ENCODE measurements around the gene STAT5B. TPM values are rescaled to one million over a fixed set of nuclear protein-coding genes. Genes with fewer than 3 reads are reported as not detected.
"Not testable (repeated sequence)": the region's sequence is repeated elsewhere in the genome, so short reads cannot be mapped to it uniquely, and the experiment has no call there.

The STAT5B gene
- 67.9 TPM for total RNA-seq
- long read RNA-seq, full-length matches to known transcripts: 50 of 100 reads
- long read RNA-seq, partial matches to known transcripts: 18 of 100 reads
- long read RNA-seq, other reads (novel, unspliced or antisense): 32 of 100 reads

DNA sequence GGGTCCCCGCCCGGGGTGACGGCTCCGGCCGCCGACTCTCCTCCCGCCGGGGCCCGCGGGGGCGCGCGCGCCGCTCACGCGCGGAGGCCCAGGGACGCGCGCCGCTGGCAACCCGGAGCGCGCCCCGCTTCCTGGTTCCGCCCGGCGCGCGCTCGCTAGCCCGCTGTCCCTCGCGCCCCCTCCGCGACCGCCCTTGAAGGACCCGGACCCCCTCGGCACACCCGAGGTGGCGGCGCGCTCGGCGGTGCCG is at the start of gene STAT5B:
TSS of gene STAT5B (minus strand) at position 33 of the 250 bp plus-strand sequence. CDS start 44,264 bp downstream, outside the sequence.
- Histone ChIP-seq H3K27me3 (ENCODE audit: low read depth) (no peaks in the 10 kb centered on the region), H3K36me3 (no peaks in the 10 kb centered on the region), H3K4me3 (peak within 1 kb of the TSS; percentile 85), H3K9me3 (no peaks in the 10 kb centered on the region), H3K4me1 (peaks cover 45% of the 10 kb centered on the region), H3K27ac (peak within 1 kb of the TSS; percentile 90)
- ATAC-seq (peak; percentile 92 to 94), DNase-seq (peak; percentile 84)
- intact Hi-C loops (cut with DNase I): no loop called here
- TF ChIP-seq CTCF (IDR thresholded peaks at IDR 0.05): no peak

GRCh38 chr17:42325026-42325425 is 48.8 kb upstream of the STAT5B start:
- peaks cover 100% of the 10 kb centered on the region for H3K36me3 ChIP-seq
- peak overlapping the region; percentile 8 for H3K27ac ChIP-seq
- peak; percentile 58 to 66 for ATAC-seq

DNA sequence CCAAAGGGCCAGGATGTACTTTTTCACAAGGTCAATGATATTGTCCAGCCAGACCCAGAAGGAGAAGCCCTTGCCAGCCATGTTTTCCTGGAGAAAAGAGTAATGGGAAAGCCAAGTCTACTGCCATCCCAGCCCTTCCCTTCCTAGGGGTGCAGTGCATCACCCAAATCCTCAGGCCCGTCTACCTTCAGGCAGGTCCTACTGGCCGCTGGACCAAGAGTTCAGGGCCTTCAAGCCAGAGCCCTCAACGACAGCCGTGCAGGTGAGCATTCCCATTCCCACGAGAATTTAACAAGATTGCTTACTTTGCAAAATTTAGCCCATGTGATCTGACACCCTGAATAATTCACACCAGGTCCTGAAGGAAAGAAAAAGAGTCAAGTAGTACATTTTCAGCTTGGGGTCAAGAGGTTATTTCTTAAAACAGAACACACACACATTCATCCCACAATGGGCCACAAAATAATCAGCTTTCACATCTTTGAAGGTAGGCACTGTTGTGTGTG is 47.1 kb upstream of the STAT5B start:
- intact Hi-C loops (cut with DNase I): loop anchor here (5.0 kb wide), 1 partner anchor 84 kb away; no protein-coding TSS in a partner anchor
- peaks cover 34% of the 10 kb centered on the region for H3K4me1 ChIP-seq
- ATAC-seq: no peak
- no peak for TF ChIP-seq CTCF (IDR thresholded peaks at IDR 0.05)
- H3K4me3 ChIP-seq: no peak overlapping the region
- H3K36me3 ChIP-seq: peaks cover 100% of the 10 kb centered on the region
- H3K9me3 ChIP-seq: no peaks in the 10 kb centered on the region
- no peak for DNase-seq
- H3K27me3 ChIP-seq (ENCODE audit: low read depth): no peaks in the 10 kb centered on the region
- H3K27ac ChIP-seq: peak overlapping the region; percentile 56

More at GRCh38 chr17:42325026-42325425, 48.8 kb upstream of the STAT5B start:
- no peak overlapping the region for H3K4me3 ChIP-seq
- intact Hi-C loops (cut with DNase I): no loop called here
- no peak for DNase-seq
- no peaks in the 10 kb centered on the region for H3K9me3 ChIP-seq
- H3K27me3 ChIP-seq (ENCODE audit: low read depth): no peaks in the 10 kb centered on the region
- H3K4me1 ChIP-seq: peaks cover 33% of the 10 kb centered on the region
- TF ChIP-seq CTCF (IDR thresholded peaks at IDR 0.05): no peak

DNA sequence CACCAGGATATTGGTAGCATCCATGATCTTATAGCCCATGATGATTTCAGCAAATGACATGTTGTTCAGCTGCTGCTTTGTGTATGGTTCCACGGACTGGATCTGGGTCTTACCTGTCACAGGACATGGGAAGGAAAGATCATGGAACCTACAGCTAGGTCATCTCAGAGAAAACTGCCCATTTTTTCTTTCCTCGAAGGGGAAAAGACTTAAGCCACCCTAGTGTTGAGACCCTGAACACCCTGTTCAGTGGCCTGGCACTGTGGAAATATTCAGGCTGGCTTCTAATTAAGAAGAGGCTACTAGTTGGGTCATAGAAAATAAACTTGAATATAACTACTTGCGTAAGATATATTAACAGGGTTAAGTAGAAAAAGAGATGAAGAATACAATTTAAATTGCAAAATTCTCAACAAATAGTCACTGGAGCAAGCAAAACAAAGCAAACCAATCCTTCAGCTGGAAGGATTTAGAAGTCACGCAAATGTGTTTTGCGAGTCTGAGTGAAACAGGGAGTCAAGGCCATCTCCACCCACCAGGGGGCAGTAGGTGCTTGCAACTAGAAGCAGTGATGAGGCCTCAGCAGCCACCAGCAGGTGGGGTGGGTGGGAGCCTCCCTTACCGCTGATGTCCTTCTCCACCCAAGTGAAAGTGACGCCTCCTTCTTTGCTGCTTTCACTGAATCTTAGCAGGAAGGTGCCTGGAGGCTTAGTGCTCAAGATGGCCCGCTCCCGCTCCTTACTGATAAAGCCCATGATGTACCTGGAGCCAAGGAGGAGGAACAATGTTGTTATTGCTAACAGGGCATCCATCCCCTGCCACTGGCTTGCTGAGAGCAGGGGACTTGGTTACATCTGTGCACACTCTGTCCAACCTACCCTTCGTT is 46.4 kb upstream of the STAT5B start:
- H3K9me3 ChIP-seq: no peaks in the 10 kb centered on the region
- peak; percentile 94 for DNase-seq
- peaks cover 34% of the 10 kb centered on the region for H3K4me1 ChIP-seq
- peaks cover 100% of the 10 kb centered on the region for H3K36me3 ChIP-seq
- peak; percentile 99 for TF ChIP-seq CTCF (IDR thresholded peaks at IDR 0.05)
- ATAC-seq: peak; percentile 79 to 94
- H3K4me3 ChIP-seq: no peak overlapping the region
- no peaks in the 10 kb centered on the region for H3K27me3 ChIP-seq (ENCODE audit: low read depth)
- peak overlapping the region; percentile 56 for H3K27ac ChIP-seq
- intact Hi-C loops (cut with DNase I): loop anchor here (5.0 kb wide), 1 partner anchor 85 kb away; no protein-coding TSS in a partner anchor

DNA sequence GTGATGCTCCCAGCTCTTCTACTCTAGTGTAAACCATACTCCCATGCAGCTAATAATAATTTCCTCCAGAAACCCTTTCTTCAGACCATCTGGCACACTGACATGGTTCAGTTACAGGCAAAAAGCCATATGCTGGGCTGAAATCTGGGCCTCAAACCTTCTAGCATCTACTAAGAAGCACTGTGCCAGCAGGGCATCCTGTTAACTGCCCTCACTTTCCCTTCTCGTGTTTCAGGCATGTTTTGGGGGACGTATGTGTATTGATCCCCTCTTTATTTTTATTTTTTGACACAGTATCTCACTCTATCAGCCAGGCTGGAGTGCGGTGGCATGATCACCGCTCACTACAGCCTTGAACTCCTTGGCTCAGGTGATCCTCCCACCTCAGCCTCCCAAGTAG is 45.4 kb upstream of the STAT5B start:
- no peaks in the 10 kb centered on the region for H3K9me3 ChIP-seq
- intact Hi-C loops (cut with DNase I): loop anchor here (5.0 kb wide), 1 partner anchor 86 kb away; no protein-coding TSS in a partner anchor
- no peaks in the 10 kb centered on the region for H3K27me3 ChIP-seq (ENCODE audit: low read depth)
- TF ChIP-seq CTCF (IDR thresholded peaks at IDR 0.05): no peak
- H3K4me1 ChIP-seq: peaks cover 34% of the 10 kb centered on the region
- H3K4me3 ChIP-seq: no peak overlapping the region
- H3K36me3 ChIP-seq: peaks cover 100% of the 10 kb centered on the region
- DNase-seq: no peak
- H3K27ac ChIP-seq: no peak overlapping the region
- ATAC-seq: no peak

DNA sequence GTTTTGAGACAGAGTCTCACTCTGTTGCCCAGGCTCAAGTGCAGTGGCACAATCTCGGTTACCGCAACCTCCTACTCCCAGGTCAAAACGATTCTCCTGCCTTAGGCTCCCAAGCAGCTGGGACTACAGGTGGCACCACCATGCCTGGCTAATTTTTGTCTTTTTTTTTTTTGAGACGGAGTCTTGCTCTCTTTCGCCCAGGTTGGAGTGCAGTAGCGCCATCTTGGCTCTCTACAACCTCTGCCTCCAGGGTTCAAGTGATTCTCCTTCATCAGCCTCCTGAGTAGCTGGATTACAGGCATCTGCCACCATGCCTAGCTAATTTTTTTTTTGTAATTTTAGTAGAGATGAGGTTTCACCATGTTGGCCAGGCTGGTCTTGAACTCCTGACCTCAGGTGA is 41.8 kb upstream of the STAT5B start:
- not testable (repeated sequence) for H3K27me3 ChIP-seq (ENCODE audit: low read depth); DNase-seq; H3K27ac ChIP-seq; H3K4me3 ChIP-seq; ATAC-seq; H3K9me3 ChIP-seq
- intact Hi-C loops (cut with DNase I): loop anchor here (10.0 kb wide), 1 partner anchor 197 kb away; no protein-coding TSS in a partner anchor
- peaks cover 53% of the 10 kb centered on the region for H3K4me1 ChIP-seq
- H3K36me3 ChIP-seq: peaks cover 100% of the 10 kb centered on the region
